ENCODE measurements around the gene BCKDHA. TPM values are rescaled to one million over a fixed set of nuclear protein-coding genes. Genes with fewer than 3 reads are reported as not detected.

Gene BCKDHA
- polyA plus RNA-seq, 1 of the 3 experiments (the other 2 are of a cell fraction) = 30.9 TPM

DNA sequence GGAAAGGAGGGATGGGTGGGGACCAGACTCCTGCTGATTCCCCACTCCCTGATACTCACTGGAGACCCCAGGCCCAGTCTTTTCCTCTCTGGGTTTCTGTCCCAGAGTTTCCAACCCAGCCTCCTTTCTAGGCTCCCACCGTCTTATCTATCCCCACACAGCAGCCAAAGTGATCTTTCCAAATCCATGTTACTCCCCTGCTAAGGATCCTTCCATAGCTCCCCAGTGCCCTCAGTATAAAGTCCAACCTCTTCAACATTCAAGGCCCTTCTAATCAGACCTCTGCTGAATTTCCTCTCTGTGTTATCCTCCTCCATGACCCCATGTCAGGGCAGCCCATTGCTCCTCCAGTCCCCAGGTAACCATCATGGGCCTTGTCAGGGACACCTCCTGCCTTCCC is 42.6 kb upstream of the BCKDHA start:
- no peaks in the 10 kb centered on the region for H3K36me3 ChIP-seq (replicated peaks in 1 of 2; ENCODE audit: control insufficient read depth in 1 of 2, insufficient read depth in 2 of 2, low read length in 1 of 2)
- ChIA-PET POLR2A (interaction anchor here (1.2 kb wide), 1 partner anchor 9 kb away, joined by 5 read pairs; the partner anchor contains the start of gene B9D2), CTCF (interaction anchor here (0.6 to 3.6 kb wide), 6 partner anchors 9 to 151 kb away, joined by 3 to 13 read pairs (median 5); partner anchors contain the start of genes B9D2, CCDC97 and HNRNPUL1)
- H3K9me3 ChIP-seq = no peaks in the 10 kb centered on the region
- H3K9me2 ChIP-seq = no peaks in the 10 kb centered on the region
- no peak for DNase-seq
- peaks cover 32% of the 10 kb centered on the region for H4K20me1 ChIP-seq (ENCODE audit: insufficient read depth)
- peaks cover 0 to 34% of the 10 kb centered on the region in 2 experiments; a peak in 2 of 4 replicates for H3K4me1 ChIP-seq (ENCODE audit: control insufficient read depth in 1 of 2, insufficient read depth in 2 of 2, low read depth in 1 of 2, low read length in 1 of 2)
- peaks cover 9% of the 10 kb centered on the region for H3F3A ChIP-seq (replicated peaks; ENCODE audit: insufficient read depth)
- no peak overlapping the region for H2AFZ ChIP-seq (ENCODE audit: low read depth)
- H3K9ac ChIP-seq = no peak overlapping the region
- H3K27ac ChIP-seq (ENCODE audit: low read depth in 2 of 2, low read length in 1 of 2) = no peak overlapping the region
- no peak overlapping the region for H3K4me2 ChIP-seq
- 100% methylated on average over 1 of the region's 1 CpG for WGBS (ENCODE audit: low lambda C conversion rate)
- peaks cover 36% of the 10 kb centered on the region for H3K79me2 ChIP-seq (ENCODE audit: insufficient read depth)
- H3K27me3 ChIP-seq (ENCODE audit: insufficient read depth) = no peaks in the 10 kb centered on the region
- TF ChIP-seq MXI1 (IDR thresholded peaks at IDR 0.05; ENCODE audit: low read depth, low read length) (no peak), RAD21 (IDR thresholded peaks at IDR 0.05; ENCODE audit: low read length) (no peak), RFX5 (IDR thresholded peaks at IDR 0.05; ENCODE audit: low read length) (no peak), TAF1 (IDR thresholded peaks at IDR 0.05; ENCODE audit: borderline replicate concordance, low read depth, low read length) (no peak)
- TF ChIP-seq, protein P1, sequence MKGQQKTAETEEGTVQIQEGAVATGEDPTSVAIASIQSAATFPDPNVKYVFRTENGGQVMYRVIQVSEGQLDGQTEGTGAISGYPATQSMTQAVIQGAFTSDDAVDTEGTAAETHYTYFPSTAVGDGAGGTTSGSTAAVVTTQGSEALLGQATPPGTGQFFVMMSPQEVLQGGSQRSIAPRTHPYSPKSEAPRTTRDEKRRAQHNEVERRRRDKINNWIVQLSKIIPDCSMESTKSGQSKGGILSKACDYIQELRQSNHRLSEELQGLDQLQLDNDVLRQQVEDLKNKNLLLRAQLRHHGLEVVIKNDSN (IDR thresholded peaks at IDR 0.05; ENCODE audit: borderline replicate concordance, low read depth) = no peak
- no peak overlapping the region for H3K4me3 ChIP-seq (ENCODE audit: low read depth in 2 of 2, low read length in 1 of 2)

DNA sequence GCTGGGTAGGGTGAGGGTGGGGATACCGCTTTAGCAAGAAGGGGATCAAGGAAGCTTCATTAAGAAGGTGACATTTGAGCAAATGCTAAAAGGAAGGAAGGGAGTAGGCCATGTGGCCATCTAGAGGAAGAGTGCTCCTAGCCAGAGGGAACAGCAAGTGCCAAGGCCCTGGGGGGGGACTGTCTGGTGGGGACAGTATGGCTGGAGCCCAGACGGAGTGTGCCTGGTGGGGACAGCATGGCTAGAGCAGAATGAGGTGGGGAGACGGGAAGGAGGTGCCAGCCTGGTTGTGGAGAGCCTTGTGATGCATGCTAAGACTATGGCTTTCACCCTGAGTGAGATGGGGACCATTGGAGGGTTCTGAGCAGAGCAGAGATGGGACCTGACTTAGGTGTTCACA is 41.8 kb upstream of the BCKDHA start:
- H3K9me2 ChIP-seq = no peaks in the 10 kb centered on the region
- H3K4me2 ChIP-seq = no peak overlapping the region
- peak; percentile 10 for DNase-seq
- H3K79me2 ChIP-seq (ENCODE audit: insufficient read depth) = peaks cover 28% of the 10 kb centered on the region
- WGBS (ENCODE audit: low lambda C conversion rate) = 87% methylated on average over 3 of the region's 3 CpGs
- H3K4me3 ChIP-seq (ENCODE audit: low read depth in 2 of 2, low read length in 1 of 2) = no peak overlapping the region
- H3K27ac ChIP-seq (ENCODE audit: low read depth in 2 of 2, low read length in 1 of 2) = no peak overlapping the region
- peaks cover 24% of the 10 kb centered on the region for H4K20me1 ChIP-seq (ENCODE audit: insufficient read depth)
- POLR2A ChIA-PET = interaction anchor here (1.2 kb wide), 1 partner anchor 8 kb away, joined by 5 read pairs; the partner anchor contains the start of gene B9D2
- H3K36me3 ChIP-seq (replicated peaks in 1 of 2; ENCODE audit: control insufficient read depth in 1 of 2, insufficient read depth in 2 of 2, low read length in 1 of 2) = no peaks in the 10 kb centered on the region
- no peak overlapping the region for H2AFZ ChIP-seq (ENCODE audit: low read depth)
- H3K9ac ChIP-seq = no peak overlapping the region
- no peak for TF ChIP-seq TEAD4 (IDR thresholded peaks at IDR 0.05; ENCODE audit: borderline replicate concordance, insufficient read depth)
- TF ChIP-seq GATA2 (CRISPR knock-in tag; IDR thresholded peaks at IDR 0.05) = no peak
- TF ChIP-seq EZH2phosphoT487 (IDR thresholded peaks at IDR 0.05; ENCODE audit: borderline replicate concordance, low read depth) = no peak
- no peak for TF ChIP-seq TCF12 (IDR thresholded peaks at IDR 0.05)
- TF ChIP-seq SIN3A (IDR thresholded peaks at IDR 0.05; ENCODE audit: borderline replicate concordance, low read depth, low read length) = no peak
- TF ChIP-seq JUND (IDR thresholded peaks at IDR 0.05) = no peak
- TF ChIP-seq MXI1 (IDR thresholded peaks at IDR 0.05; ENCODE audit: low read depth, low read length) = no peak
- no peak for TF ChIP-seq EP300 (IDR thresholded peaks at IDR 0.05; ENCODE audit: borderline replicate concordance in 1 of 2, low read depth in 1 of 2, low read length in 1 of 2)
- TF ChIP-seq, protein P2, sequence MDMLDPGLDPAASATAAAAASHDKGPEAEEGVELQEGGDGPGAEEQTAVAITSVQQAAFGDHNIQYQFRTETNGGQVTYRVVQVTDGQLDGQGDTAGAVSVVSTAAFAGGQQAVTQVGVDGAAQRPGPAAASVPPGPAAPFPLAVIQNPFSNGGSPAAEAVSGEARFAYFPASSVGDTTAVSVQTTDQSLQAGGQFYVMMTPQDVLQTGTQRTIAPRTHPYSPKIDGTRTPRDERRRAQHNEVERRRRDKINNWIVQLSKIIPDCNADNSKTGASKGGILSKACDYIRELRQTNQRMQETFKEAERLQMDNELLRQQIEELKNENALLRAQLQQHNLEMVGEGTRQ (IDR thresholded peaks at IDR 0.05; ENCODE audit: borderline replicate concordance, low read depth, low read length) = no peak
- TF ChIP-seq, protein P1 (IDR thresholded peaks at IDR 0.05; ENCODE audit: borderline replicate concordance, low read depth) = no peak
- TF ChIP-seq YY1 (IDR thresholded peaks at IDR 0.05; ENCODE audit: low read depth) = no peak
- TF ChIP-seq, protein P3, sequence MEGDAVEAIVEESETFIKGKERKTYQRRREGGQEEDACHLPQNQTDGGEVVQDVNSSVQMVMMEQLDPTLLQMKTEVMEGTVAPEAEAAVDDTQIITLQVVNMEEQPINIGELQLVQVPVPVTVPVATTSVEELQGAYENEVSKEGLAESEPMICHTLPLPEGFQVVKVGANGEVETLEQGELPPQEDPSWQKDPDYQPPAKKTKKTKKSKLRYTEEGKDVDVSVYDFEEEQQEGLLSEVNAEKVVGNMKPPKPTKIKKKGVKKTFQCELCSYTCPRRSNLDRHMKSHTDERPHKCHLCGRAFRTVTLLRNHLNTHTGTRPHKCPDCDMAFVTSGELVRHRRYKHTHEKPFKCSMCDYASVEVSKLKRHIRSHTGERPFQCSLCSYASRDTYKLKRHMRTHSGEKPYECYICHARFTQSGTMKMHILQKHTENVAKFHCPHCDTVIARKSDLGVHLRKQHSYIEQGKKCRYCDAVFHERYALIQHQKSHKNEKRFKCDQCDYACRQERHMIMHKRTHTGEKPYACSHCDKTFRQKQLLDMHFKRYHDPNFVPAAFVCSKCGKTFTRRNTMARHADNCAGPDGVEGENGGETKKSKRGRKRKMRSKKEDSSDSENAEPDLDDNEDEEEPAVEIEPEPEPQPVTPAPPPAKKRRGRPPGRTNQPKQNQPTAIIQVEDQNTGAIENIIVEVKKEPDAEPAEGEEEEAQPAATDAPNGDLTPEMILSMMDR (IDR thresholded peaks at IDR 0.05) = no peak
- no peak for TF ChIP-seq NRF1 (IDR thresholded peaks at IDR 0.05; ENCODE audit: low read depth, low read length)
- TF ChIP-seq NFIC (IDR thresholded peaks at IDR 0.05; ENCODE audit: borderline replicate concordance) = no peak
- TF ChIP-seq, protein P4, sequence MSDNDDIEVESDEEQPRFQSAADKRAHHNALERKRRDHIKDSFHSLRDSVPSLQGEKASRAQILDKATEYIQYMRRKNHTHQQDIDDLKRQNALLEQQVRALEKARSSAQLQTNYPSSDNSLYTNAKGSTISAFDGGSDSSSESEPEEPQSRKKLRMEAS (IDR thresholded peaks at IDR 0.05; ENCODE audit: low read depth) = no peak
- no peak for TF ChIP-seq RFX5 (IDR thresholded peaks at IDR 0.05; ENCODE audit: low read length)
- TF ChIP-seq FOXM1 (IDR thresholded peaks at IDR 0.05; ENCODE audit: low read depth) = no peak
- TF ChIP-seq, protein P5, sequence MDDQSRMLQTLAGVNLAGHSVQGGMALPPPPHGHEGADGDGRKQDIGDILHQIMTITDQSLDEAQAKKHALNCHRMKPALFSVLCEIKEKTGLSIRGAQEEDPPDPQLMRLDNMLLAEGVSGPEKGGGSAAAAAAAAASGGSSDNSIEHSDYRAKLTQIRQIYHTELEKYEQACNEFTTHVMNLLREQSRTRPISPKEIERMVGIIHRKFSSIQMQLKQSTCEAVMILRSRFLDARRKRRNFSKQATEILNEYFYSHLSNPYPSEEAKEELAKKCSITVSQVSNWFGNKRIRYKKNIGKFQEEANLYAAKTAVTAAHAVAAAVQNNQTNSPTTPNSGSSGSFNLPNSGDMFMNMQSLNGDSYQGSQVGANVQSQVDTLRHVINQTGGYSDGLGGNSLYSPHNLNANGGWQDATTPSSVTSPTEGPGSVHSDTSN (IDR thresholded peaks at IDR 0.05) = no peak
- no peak for TF ChIP-seq RCOR1 (IDR thresholded peaks at IDR 0.05; ENCODE audit: low read length)
- no peaks in the 10 kb centered on the region for H3K9me3 ChIP-seq
- peaks cover 0 to 34% of the 10 kb centered on the region in 2 experiments; a peak in 1 of 4 replicates for H3K4me1 ChIP-seq (ENCODE audit: control insufficient read depth in 1 of 2, insufficient read depth in 2 of 2, low read depth in 1 of 2, low read length in 1 of 2)
- H3F3A ChIP-seq (replicated peaks; ENCODE audit: insufficient read depth) = peaks cover 8% of the 10 kb centered on the region
- no peaks in the 10 kb centered on the region for H3K27me3 ChIP-seq (ENCODE audit: insufficient read depth)
- CTCF ChIA-PET = interaction anchor here (0.9 to 3.6 kb wide), 4 partner anchors 17 to 46 kb away, joined by 4 to 13 read pairs (median 8); partner anchors contain the start of gene CCDC97
